Mesodermal cell (in vitro differentiated cells): Measurements from ENCODE around the gene SEC22A. TPM values are rescaled to one million over a fixed set of nuclear protein-coding genes. Genes with fewer than 3 reads are reported as not detected.

Experiments
- H3K27ac ChIP-seq: 2 replicates; pipeline ENCODE4 v1.7.0; 2013; ENCODE audit warnings: mild to moderate bottlenecking, low read depth, low read length, moderate library complexity; ENCODE audit not compliant: severe bottlenecking
- H3K36me3 ChIP-seq: 2 replicates; pipeline ENCODE4 v1.7.1; 2013; ENCODE audit warnings: mild to moderate bottlenecking, low read length, moderate library complexity; ENCODE audit not compliant: control insufficient read depth, insufficient read depth
- H3K4me1 ChIP-seq: one replicate; pipeline ENCODE4 v1.7.1; 2013; ENCODE audit warnings: mild to moderate bottlenecking, low read length; ENCODE audit not compliant: insufficient read depth, control insufficient read depth, poor library complexity, severe bottlenecking
- H3K4me3 ChIP-seq: 2 replicates; pipeline ENCODE4 v1.7.0; 2013; ENCODE audit warnings: low read length, control low read depth, mild to moderate bottlenecking; ENCODE audit not compliant: insufficient read depth, poor library complexity, severe bottlenecking; ENCODE audit errors: extremely low read depth
- H3K9me3 ChIP-seq: 2 replicates; pipeline ENCODE4 v1.7.1; 2013; ENCODE audit warnings: mild to moderate bottlenecking, low read length, moderate library complexity; ENCODE audit not compliant: control insufficient read depth
- WGBS, 2 experiments: methylation state at CpG; one replicate each; pipeline ENCODE4 v1.1.5; 2013; ENCODE audit warnings: missing lambda C conversion rate in 2 of 2; ENCODE audit not compliant: insufficient coverage in 2 of 2; 5-methylcytosine and 5-hydroxymethylcytosine counted together
- polyA plus RNA-seq, 2 experiments: library from polyadenylated mRNA; stranded (reverse); fragments of 50-300 nt; gene quantifications; one replicate each; pipeline ENCODE4 v1.2.3, GENCODE V29; 2013

The SEC22A gene
- polyA plus RNA-seq (2013, experiment 1 of 2): 21.2 TPM
- 22.5 TPM for polyA plus RNA-seq (2013, experiment 2 of 2)

- H3K27ac ChIP-seq: peak within 1 kb of the TSS; percentile 57
- H3K36me3 ChIP-seq: no peaks in the 10 kb centered on the region
- peak within 1 kb of the TSS; percentile 83 for H3K4me3 ChIP-seq
- H3K4me1 ChIP-seq: no peaks in the 10 kb centered on the region
- H3K9me3 ChIP-seq: no peaks in the 10 kb centered on the region
- 0 to 1% methylated on average over 55 of the region's 60 CpGs for WGBS, 2 experiments
Measured at GRCh38 chr3:123201557-123202427, at the start of gene SEC22A. Gene SEC22A (plus strand): TSS chr3:123201943. CDS start chr3:123209218, 7,275 bp downstream.

GRCh38 chr3:123152687-123153086 is 49.1 kb upstream of the SEC22A start:
- WGBS, 2 experiments: 79 to 91% methylated on average over 2 to 3 of the region's 3 CpGs
- Histone ChIP-seq H3K4me1 (no peaks in the 10 kb centered on the region), H3K9me3 (no peaks in the 10 kb centered on the region), H3K27ac (peak overlapping the region; percentile 41), H3K4me3 (no peak overlapping the region), H3K36me3 (peaks cover 89% of the 10 kb centered on the region)

- WGBS, 2 experiments: 100% methylated on average over 1 of the region's 6 CpGs
- Histone ChIP-seq H3K36me3 (peaks cover 89% of the 10 kb centered on the region), H3K9me3 (no peaks in the 10 kb centered on the region), H3K4me1 (no peaks in the 10 kb centered on the region), H3K4me3 (no peak overlapping the region), H3K27ac (peak overlapping the region; percentile 41)
Measured at GRCh38 chr3:123153125-123154019, 48.4 kb upstream of the SEC22A start.

GRCh38 chr3:123154020-123154985 is 47.4 kb upstream of the SEC22A start:
- no peak overlapping the region for H3K4me3 ChIP-seq
- H3K27ac ChIP-seq: no peak overlapping the region
- no peaks in the 10 kb centered on the region for H3K9me3 ChIP-seq
- 90 to 100% methylated on average over 3 to 4 of the region's 7 CpGs for WGBS, 2 experiments
- H3K36me3 ChIP-seq: peaks cover 89% of the 10 kb centered on the region
- no peaks in the 10 kb centered on the region for H3K4me1 ChIP-seq

GRCh38 chr3:123155471-123156011 is 46.2 kb upstream of the SEC22A start:
- Histone ChIP-seq H3K27ac (no peak overlapping the region), H3K36me3 (peaks cover 89% of the 10 kb centered on the region), H3K4me3 (no peak overlapping the region), H3K4me1 (no peaks in the 10 kb centered on the region), H3K9me3 (no peaks in the 10 kb centered on the region)
- WGBS, 2 experiments: 91 to 92% methylated on average over 7 to 9 of the region's 9 CpGs

GRCh38 chr3:123156276-123156995 is 45.3 kb upstream of the SEC22A start:
- H3K36me3 ChIP-seq: peaks cover 89% of the 10 kb centered on the region
- no peaks in the 10 kb centered on the region for H3K4me1 ChIP-seq
- WGBS, 2 experiments: 90 to 94% methylated on average over 14 to 15 of the region's 15 CpGs
- no peaks in the 10 kb centered on the region for H3K9me3 ChIP-seq
- no peak overlapping the region for H3K4me3 ChIP-seq
- H3K27ac ChIP-seq: no peak overlapping the region

GRCh38 chr3:123157209-123157597 is 44.5 kb upstream of the SEC22A start:
- no peaks in the 10 kb centered on the region for H3K9me3 ChIP-seq
- H3K27ac ChIP-seq: no peak overlapping the region
- no peaks in the 10 kb centered on the region for H3K4me1 ChIP-seq
- no peak overlapping the region for H3K4me3 ChIP-seq
- WGBS, 2 experiments: 90 to 100% methylated on average over 2 of the region's 2 CpGs
- peaks cover 96% of the 10 kb centered on the region for H3K36me3 ChIP-seq

- Histone ChIP-seq H3K27ac (no peak overlapping the region), H3K36me3 (peaks cover 96% of the 10 kb centered on the region), H3K9me3 (no peaks in the 10 kb centered on the region), H3K4me3 (no peak overlapping the region), H3K4me1 (no peaks in the 10 kb centered on the region)
- 89% methylated on average over 3 of the region's 4 CpGs for WGBS, 2 experiments
Measured at GRCh38 chr3:123157598-123158287, 44.0 kb upstream of the SEC22A start.

GRCh38 chr3:123158330-123158729 is 43.4 kb upstream of the SEC22A start:
- H3K4me1 ChIP-seq: no peaks in the 10 kb centered on the region
- WGBS, 2 experiments: 89 to 92% methylated on average over 4 of the region's 4 CpGs
- H3K4me3 ChIP-seq: no peak overlapping the region
- peaks cover 96% of the 10 kb centered on the region for H3K36me3 ChIP-seq
- H3K27ac ChIP-seq: no peak overlapping the region
- no peaks in the 10 kb centered on the region for H3K9me3 ChIP-seq
